NCI-H1105 treated with DMSO at 0.1 percent for 48 hours (cell line): ENCODE measurements around the gene LRRC9.
A peak's percentile ranks its signal among the peaks of the same experiment; 100 is the strongest.
"Not testable (repeated sequence)": the region's sequence is repeated elsewhere in the genome, so short reads cannot be mapped to it uniquely, and the experiment has no call there.

Experiments
- DNase-seq: peaks from one replicate; lab custom pipeline; 2025; lab: John Stamatoyannopoulos, UW

LRRC9 gene

DNA sequence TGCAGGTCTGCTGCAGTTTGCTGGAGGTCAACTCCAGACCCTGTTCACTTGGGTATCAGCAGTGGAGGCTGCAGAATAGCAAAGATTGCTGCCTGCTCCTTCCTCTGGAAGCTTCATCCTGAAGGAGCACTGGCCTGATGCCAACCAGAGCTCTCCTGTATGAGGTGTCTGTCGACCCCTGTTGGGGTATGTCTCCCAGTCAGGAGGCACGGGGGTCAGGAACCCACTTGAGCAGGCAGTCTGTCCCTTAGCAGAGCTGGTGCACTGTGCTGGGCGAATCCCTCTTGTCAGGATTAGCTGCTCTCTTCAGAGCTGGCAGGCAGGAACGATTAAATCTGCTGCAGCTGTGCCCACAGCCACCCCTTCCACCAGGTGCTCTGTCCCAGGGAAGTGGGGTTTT lies 37.9 kb downstream of the LRRC9 start:
- DNase-seq: not testable (repeated sequence)

DNA sequence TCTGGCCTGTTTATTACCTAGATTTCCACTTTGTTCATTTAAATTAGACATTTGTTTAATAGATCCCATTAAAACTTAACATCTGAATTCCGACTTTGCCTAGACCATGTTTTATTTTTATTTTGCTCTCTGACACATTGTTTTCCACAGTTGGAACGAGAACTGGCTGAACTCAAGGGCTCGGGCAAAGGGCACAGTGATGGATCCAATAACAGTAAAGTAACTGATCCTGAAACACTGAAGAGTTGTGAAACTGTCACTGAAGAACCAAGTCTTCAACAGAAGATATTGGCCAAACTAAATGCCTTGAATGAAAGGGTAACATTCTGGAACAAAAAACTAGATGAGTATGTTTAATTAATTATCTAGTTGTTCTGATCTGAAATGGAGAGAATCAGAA lies 39.7 kb downstream of the LRRC9 start:
- DNase-seq: no peak

DNA sequence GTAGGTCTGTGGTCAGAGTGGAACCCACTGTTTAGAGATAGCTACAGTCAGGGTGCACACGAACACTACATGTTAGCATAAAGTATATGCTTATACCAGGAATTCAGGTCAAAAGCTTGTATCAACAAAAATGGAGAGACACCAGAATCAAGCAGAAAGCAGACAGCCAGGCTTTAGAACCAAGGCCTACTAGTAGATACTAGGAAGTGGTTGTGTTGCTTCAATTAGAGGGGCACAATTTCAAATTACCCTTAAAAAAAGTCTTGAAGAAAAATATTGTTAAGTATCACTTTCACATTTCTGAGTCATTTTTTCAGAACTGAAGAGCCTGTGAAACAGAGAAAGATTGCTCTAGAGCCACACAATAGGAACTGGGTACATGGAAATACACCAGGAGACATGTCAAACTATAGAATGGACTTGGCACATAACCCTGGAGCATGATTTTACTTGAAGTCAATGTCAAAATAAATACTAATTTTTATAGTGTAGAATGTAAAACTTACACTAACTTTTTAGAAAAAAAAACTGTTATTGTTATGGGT lies 41.6 kb downstream of the LRRC9 start:
- DNase-seq: no peak

DNA sequence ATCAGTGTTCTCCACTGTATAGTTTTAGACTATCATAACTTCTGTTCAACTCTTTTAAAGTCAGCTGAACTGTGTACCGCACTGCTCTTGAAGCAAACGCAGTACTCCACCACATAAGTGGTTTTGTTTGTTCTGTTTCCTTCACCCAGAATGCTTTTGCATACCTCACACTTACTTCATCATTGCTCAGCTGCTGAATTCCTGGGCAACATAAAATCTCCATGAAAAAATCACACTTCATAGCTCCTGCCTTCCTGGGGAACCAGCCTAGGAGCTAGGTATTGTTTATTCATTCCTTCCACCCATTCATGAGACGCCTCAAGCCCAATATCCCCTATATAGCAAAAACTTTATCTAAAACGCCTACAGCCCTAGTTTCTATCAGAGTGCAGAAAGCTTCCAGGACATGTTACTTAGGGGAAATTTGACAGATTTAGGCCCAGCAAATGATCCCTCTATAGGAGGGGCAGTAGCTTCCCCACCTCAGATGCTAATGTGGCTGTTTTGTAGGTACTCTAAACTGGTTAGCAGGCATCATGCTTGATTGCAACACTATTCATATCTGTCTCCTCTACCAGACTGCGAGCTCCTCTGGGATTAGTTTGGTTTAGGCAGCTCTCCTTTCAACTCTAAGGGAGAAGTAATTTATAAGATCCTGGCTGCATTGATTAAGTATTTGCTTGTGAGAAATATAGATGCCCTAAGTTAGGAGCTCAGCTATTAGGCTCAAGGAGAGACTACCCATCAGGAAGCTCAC lies 44.5 kb downstream of the LRRC9 start:
- no peak for DNase-seq

DNA sequence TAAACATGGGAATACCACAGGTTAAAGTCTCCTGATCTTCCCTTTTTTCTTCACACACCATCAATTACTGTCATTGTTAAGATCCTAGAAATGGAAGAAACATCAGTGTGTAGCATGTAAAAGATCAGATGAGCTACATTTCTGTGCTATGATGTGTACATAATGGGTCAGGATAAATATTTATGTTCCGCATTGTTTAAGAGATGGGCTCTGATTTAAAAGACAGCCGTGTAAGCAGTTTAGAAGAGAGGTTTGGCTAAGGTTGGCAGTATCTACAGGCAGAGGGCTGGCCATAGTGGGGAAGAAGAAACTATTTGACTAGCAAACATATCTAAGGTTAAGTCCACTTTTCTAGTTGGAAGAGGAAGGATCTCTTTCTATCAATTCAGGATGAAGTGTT lies 49.4 kb downstream of the LRRC9 start:
- no peak for DNase-seq

DNA sequence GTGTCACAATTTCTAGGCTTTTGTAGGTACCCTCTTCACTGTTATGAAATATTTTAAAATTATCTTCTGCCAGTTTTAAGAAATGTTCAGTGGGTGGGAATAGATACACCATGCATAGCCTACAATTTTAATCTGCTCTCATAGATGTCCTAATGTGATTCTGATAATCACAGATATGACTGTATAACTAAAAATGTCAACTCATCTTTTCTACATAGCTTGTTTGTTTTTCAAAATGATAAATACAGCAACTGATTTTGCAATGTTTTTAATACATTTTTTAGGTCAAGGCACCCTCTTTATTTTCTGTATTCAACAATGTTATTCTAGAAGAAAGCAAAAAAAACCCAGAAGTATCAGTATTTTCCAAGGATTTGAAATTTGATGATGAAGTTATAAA lies 61.6 kb downstream of the LRRC9 start:
- DNase-seq: no peak

DNA sequence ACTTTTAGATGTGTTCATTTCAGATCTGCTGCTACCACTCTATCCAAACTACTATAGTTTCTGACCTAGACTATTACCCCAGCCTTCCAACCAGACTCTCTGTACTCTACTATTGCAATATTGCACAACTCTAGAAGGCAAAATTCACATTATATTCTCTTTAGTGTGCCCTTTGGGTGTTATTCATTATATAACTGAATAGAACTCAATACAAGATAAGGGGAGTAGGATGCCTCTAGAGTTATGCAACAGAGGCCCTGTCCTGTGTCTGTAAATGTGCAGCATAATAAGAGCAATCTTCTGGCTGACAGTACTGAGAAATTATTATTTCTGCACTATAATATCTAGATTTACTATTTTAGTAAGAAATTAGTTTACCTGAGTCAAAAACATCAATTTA lies 63.1 kb downstream of the LRRC9 start:
- no peak for DNase-seq

DNA sequence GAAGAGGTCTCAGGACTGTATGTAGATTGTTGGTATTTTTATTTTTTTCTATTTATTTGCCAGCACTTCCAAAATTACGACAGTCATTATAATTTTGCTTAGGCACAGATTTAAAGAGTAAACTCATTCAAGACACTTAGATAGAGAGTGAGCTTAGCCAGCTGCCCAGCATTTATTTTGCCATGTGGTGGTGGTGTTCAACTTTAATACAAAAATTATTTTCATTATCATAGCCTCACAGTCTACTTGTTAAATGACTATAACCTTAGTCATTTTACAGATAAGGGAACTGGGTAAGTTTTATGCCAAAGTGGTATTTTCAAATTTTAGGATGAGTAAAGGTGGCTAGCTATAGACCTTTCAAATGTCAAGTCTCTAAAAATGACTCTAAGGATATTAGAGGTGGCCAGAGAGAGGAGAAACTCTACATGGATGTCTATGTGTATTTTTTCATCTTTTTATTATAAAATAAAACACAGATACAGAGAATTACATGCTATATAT lies 66.7 kb downstream of the LRRC9 start:
- no peak for DNase-seq

DNA sequence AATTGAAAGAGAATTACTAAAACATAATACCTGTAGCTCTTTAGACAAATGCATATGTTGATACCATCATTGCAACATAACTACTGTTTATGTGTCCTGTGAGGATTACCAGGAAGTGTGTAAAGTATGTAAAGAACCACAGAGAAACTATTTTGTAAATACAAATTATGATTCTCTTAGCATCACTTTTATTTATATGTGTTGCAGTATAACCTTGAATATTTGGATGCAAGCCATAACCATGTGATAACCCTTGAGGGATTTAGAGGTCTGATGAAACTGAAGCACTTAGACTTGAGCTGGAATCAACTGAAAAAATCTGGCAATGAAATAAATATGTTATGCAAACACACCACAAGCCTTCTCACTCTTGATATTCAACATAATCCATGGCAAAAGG lies 77.5 kb downstream of the LRRC9 start:
- peak; percentile 42 for DNase-seq

DNA sequence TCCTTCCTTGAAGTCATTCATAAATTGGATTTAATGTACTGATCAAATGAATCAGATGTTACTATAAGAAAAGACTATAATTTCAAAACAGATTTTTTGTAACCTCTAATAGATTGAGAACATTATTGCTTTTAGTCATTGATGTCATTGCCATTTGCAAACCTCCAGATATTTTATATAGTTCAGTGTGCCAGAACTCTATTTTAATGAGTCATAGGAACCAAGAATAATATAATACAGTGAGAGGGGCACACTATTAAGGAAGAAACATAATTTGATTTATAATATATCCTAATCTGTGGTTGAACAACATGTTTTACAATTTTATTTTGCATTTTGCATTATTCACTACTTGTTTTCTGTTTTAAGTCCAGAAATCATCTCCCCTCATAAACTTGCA lies 78.0 kb downstream of the LRRC9 start:
- no peak for DNase-seq

DNA sequence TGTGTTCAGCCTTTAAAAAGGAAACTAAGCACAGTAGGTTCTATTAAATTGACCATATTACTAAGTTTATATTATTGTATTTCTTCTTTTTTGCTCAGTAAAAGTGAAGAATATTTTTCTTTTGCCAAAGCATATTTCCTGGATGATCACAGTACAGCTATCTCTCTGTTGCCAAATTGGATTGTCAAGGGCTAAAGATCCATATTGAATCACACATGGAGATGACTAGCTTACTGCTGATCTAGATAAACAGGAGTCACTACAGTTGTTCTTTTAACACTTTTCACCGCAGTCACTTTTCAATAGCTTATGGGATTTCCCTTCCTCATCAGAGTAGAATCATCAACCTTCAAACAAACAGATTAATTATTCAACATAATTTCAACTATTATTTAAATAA lies 78.6 kb downstream of the LRRC9 start:
- DNase-seq: no peak

DNA sequence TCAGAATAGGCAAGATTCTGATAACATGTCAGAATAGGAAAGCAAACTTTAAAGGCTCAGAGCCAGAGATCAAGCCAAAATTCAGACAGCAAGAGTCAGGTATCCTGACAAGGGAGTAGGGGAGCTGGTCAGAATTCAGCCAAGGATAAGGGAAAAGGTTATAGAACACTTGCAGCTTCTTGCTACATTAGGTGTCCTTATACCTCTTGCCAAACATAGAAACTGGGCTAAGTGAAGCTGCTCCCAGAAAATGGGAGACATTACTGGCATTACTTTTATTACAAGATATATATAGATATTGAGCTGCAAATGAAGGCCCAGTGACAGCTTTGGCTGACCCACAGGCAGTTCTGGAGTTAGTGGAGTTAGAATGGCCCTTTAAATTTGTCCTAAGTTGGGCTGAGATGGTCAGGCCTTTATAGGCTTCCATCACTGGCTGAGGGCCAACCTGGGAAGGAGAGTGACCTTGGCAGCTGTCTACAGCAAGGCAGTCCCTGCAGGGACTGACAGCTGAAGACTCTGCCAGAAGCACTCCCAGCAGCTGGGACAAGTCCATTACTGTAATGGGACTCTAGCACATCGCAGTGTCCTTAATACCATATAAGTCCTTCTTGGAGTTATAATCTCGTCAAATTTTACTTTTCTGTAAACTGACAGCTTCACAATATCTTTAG lies 83.0 kb downstream of the LRRC9 start:
- DNase-seq: peak; percentile 11

DNA sequence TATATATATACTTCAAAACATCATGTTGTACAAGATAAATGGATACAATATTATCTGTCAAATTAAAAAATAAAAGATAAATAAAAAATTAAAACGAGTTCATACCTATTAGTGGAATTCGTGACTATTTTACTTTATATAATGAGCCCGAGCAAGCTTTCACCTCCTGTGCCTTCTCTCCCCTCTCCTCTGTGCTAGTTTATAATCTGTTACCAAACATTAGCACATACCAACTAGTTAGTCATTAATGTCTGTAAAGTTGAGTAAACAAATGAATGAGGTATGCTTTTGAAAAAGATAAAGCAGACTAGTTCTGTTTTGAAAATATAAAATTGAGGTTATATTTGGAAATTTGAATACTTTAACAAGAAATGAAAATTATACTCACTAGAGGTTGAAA lies 84.0 kb downstream of the LRRC9 start:
- no peak for DNase-seq

DNA sequence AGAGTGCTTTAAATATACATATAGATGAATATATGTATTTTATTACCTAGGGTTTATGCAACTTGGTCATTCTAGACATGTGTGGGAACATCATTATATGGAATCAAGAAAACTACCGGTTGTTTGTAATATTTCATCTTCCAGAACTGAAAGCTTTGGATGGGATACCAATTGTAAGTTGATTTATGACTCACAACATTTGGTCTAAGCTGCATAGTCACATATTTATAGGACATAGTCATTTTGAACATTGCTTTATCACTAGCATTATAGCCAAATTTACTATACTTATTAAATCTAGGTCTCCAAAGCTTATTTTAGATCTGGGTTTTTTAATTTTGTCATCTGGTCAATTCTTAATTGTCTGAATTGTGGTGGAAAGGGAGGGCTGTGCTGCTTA lies 88.1 kb downstream of the LRRC9 start:
- DNase-seq: no peak

DNA sequence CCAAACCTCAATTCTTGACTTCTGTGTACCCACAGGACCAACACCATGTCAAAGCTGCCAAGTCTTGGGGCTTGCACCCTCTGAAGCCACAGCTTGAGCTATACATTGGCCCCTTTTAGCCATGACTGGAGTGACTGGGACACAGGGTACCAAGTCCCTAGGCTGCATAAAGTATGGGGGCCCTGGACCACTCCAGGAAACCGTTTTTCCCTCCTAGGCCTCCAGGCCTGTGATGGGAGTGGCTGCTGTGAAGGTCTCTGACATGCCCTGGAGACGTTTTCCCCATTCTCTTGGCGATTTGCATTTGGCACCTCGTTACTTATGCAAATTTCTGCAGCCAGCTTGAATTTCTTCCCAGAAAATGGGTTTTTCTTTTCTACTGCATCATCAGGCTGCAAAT lies 90.3 kb downstream of the LRRC9 start:
- not testable (repeated sequence) for DNase-seq

DNA sequence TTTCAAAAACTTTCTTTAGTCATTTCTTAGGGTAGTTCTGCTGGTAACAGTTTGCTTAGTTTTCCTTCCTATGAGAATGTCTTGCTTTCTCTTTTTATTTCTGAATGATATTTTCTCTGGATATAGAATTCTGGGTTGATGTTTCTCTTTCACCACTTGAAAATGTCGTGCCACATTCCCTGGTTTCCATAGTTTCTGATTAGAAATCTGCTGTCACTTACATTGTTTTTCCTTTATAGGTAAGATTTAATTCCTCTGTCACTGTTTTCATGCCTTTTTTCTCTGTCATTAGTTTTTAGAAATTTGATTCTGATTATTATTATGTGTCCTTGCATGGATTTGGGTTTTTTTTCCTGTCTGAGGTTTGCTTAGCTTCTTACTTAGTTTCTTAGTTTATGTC lies 94.5 kb downstream of the LRRC9 start:
- DNase-seq: no peak

DNA sequence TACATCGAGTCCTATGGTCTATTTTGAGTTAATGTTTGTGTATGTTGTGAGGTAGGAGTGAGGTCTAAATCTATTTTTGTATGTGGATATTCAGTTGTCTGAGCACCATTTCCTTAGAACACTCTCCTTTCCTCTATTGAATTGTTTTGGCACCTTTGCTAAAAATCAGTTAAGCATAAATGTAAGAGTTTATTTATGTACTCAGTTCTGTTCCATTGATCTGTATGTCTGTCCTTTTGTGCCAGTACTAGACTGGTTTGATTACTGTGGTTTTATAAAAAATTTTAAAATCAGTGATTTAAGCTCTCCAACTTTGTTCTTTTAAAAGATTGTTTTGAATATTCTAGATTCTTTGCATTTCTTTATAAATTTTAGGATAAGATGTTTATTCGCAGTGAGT lies 101.7 kb downstream of the LRRC9 start:
- DNase-seq: no peak

DNA sequence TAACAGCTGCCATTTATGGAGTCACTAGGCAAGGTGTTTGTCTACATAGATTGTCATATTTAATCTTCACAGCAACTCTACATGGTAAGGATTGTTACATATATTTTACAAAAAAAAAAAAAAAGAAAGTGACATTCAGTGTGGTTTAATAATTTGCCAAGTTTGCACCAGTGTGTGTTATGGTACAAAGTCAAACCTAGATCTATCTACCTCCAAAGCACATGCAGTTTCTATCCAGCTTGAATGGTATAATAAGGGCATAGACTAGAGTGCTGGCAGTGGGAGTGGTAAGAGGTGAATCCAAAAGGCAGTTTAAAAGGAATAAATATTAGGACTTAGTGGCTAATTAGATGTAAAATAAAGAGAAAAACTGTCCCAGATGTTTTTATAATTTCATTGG lies 105.6 kb downstream of the LRRC9 start:
- no peak for DNase-seq

DNA sequence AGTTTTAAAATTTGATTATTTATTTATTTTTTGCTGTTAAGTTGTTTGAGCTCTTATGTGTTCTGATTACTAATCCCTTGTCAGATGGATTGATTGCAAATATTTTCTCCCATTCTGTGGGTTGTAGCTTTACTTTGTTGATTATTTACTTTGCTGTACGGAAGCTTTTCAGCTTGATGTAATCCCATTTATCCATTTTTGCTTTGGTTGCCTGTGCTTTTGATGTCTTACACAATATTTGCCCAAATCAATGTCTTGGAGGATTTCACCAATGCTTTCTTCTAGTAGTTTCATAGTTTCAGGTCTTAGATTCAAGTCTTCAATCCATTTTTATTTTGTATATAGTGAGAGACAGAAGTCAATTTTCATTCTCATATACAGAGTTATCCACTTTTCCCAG lies 115.2 kb downstream of the LRRC9 start:
- no peak for DNase-seq

DNA sequence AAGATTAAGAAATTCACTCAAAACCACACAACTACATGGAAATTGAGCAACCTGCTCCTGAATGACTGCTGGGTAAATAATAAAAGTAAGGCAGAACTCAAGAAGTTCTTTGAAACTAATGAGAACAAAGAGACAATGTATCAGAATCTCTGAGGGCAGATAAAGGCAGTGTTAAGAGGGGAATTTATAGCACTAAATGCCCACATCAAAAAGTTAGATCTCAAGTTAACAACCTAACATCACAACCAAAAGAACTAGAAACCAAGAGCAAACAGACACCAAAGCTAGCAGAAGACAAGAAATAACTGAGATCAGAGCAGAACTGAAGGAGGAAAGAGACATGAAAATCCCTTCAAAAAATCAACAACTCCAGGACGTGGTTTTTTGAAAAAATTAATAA lies 128.0 kb downstream of the LRRC9 start:
- DNase-seq: not testable (repeated sequence)

DNA sequence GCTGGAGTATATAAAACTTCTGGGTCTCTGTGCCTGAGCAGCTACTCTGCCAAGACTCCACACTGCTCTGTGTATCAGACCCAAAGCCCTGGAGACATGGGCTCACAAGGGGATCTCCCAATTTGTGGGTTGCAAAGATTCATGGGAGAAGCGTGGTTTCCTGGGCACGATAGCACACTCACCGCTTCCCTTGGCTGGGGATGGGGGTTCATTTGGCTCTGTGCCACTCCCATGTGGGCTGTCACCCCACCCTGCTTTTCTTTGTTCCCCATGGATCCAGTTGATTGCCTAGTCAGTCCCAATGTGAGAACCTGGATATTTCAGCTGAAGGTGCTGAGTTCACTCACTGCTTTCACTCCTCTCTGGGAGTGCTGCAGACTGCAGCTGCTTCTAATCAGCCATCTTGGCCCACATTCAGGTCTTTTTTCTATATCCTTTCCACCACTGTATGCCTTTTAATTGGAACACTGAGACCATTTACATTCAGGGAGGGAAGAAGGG lies 131.8 kb downstream of the LRRC9 start:
- no peak for DNase-seq

DNA sequence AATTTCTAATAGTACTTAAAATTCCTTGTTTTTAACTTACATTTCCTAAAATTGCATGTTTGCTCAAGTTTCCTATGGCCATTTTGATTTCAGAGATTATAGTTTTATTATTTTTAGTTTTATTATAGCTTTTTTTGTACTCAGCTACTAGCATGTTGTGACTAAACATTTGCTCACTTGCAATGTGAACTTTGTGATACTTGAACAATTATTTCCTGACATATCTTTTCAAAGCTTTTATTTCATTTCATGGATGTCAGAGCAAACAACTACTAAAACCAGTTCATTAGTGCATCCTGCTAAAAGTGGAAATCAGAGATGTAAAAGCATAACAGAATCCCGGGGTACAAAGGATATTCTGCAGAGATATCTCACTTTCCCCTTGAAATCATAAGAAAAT lies 138.1 kb downstream of the LRRC9 start:
- no peak for DNase-seq

DNA sequence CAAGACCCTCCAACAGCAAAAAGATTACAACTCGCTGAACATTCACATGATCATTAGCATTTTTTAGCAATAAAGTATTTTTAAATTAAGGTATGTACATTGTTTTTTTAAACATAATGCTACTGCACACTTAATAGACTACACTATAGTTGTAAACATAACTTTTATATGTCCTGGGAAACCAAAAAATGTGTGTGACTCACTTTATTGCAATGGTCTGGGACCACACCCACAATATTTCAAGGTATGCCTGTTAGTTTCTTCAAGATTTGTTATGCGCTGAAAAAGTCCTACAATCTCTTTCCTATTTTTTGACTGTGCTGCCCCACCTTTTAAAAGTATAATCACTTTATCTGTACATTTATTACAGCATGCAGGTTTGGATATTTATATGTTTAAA lies 141.4 kb downstream of the LRRC9 start:
- no peak for DNase-seq
